Testis (tissue), 3 donors: ENCODE measurements around the gene ZNF177. TPM values are rescaled to one million over a fixed set of nuclear protein-coding genes. Genes with fewer than 3 reads are reported as not detected.

ENCODE experiments used
- DNase-seq: peaks from one replicate; pipeline ENCODE4 v3.0.0-alpha.2; 2019
- H3K27ac ChIP-seq, 2 donors: fragments of 200-600 bp; sonication (generic); one replicate each; pipeline ENCODE4 v1.5.1; 2019
- H3K27me3 ChIP-seq: fragments of 200-600 bp; sonication (generic); one replicate; pipeline ENCODE4 v1.5.1; 2019
- H3K36me3 ChIP-seq: fragments of 200-600 bp; sonication (generic); one replicate; pipeline ENCODE4 v1.5.1; 2017; ENCODE audit warnings: low read depth; ENCODE audit errors: missing control alignments
- H3K4me1 ChIP-seq: fragments of 200-600 bp; sonication (generic); one replicate; pipeline ENCODE4 v1.5.1; 2019
- H3K4me3 ChIP-seq, 2 donors: fragments of 200-600 bp; sonication (generic); one replicate each; pipeline ENCODE4 v1.5.1; 2017 to 2019
- H3K9me3 ChIP-seq: fragments of 200-600 bp; sonication (generic); one replicate; pipeline ENCODE4 v1.5.1; 2017
- POLR2A ChIP-seq: fragments of 450-650 bp; IDR thresholded peaks from one replicate; pipeline ENCODE4 v1.6.1; 2017; ENCODE audit warnings: antibody characterized with exemption, mild to moderate bottlenecking, moderate library complexity
- WGBS, 2 donors: methylation state at CpG; one replicate each; pipeline ENCODE4 v1.1.5; 2018; 5-methylcytosine and 5-hydroxymethylcytosine counted together
- intact Hi-C: fragments of 100-400 bp; cut with DNase I; formaldehyde crosslinking; loops from one replicate; pipeline ENCODE4 v1.15.1; 2023; ENCODE audit warnings: low total_unique reads
- polyA plus RNA-seq: library from polyadenylated mRNA; stranded (reverse); fragments of 350-450 nt; fragmentation: Illumina TruSeq; extraction: RNeasy Lipid Tissue Mini Kit (QIAGEN cat#74804); gene quantifications from one replicate; pipeline ENCODE4 v1.2.3, GENCODE V29; 2014; ENCODE audit warnings: low read depth, low replicate concordance; ENCODE audit not compliant: insufficient read depth
- total RNA-seq, 2 donors: library from RNA; depleted of rRNA; stranded (reverse); fragments of >200 nt; gene quantifications; one replicate each; pipeline ENCODE4 v1.2.3, GENCODE V29; 2016
- TF ChIP-seq, protein P1 (sequence below), 3 experiments: fragments of 450-650 bp in 2 of 3; fragments of 200-600 bp in 1 of 3; sonication (generic) in 1 of 3; IDR thresholded peaks; one replicate each; pipeline ENCODE4 v1.5.1; 2016 to 2019; ENCODE audit warnings: antibody characterized with exemption in 3 of 3, mild to moderate bottlenecking in 2 of 3, moderate library complexity in 1 of 3

Gene ZNF177
- total and polyA plus RNA-seq, 3 donors from 2014 or later, result 11.9 to 20.7 (median 16.5) TPM

DNA sequence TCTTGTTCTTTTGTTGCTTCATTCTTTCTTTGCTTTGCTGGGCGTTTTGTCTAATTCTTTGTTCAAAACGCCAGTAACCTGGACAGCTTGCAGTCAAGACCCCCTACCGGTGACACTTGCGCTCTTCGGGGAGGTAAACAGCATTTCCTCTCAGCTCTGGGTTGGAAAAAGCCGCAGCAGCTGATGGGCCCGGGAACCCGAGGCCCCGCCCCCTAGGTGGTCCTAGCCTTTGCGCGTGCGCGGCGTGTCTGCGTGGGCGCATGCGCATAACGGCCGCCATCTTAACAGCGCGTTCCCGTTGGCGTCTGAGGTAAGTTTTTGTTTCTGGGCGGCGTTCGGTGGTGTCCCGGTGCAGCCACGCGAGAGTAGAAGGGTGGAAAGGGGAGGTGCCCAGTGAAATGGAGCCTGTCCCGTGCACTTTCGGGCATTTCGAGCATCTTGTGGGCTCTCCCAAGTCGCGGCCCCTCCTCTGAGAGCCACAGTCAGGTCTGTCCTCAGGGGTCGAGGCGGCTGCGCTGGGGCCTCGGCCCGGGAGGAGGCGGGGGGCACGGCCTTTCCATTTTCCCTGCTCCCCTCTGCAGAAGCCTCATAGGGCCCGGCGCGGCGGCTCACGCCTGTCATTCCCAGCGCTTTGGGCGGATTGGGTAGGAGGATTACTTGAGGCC lies 38.8 kb upstream of the ZNF177 start, which contains the start of gene ZNF559:
TSS of gene ZNF559 (plus strand) at position 261 of the 665 bp plus-strand sequence. CDS start 14,371 bp downstream, outside the sequence.
- Histone ChIP-seq H3K36me3 (no peaks in the 10 kb centered on the region), H3K4me1 (peaks cover 14% of the 10 kb centered on the region), H3K9me3 (no peaks in the 10 kb centered on the region), H3K27me3 (no peaks in the 10 kb centered on the region), H3K4me3 (peak within 1 kb of the TSS; percentile 70 to 84), H3K27ac (peak within 1 kb of the TSS; percentile 88 to 89)
- intact Hi-C loops, result no loop called here
- WGBS, 2 donors, result 0% methylated on average over 33 to 48 of the region's 48 CpGs
- no peak for TF ChIP-seq POLR2A
- TF ChIP-seq, protein P1, sequence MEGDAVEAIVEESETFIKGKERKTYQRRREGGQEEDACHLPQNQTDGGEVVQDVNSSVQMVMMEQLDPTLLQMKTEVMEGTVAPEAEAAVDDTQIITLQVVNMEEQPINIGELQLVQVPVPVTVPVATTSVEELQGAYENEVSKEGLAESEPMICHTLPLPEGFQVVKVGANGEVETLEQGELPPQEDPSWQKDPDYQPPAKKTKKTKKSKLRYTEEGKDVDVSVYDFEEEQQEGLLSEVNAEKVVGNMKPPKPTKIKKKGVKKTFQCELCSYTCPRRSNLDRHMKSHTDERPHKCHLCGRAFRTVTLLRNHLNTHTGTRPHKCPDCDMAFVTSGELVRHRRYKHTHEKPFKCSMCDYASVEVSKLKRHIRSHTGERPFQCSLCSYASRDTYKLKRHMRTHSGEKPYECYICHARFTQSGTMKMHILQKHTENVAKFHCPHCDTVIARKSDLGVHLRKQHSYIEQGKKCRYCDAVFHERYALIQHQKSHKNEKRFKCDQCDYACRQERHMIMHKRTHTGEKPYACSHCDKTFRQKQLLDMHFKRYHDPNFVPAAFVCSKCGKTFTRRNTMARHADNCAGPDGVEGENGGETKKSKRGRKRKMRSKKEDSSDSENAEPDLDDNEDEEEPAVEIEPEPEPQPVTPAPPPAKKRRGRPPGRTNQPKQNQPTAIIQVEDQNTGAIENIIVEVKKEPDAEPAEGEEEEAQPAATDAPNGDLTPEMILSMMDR (IDR thresholded peaks at IDR 0.05), result no peak
- DNase-seq, result peak; percentile 95

DNA sequence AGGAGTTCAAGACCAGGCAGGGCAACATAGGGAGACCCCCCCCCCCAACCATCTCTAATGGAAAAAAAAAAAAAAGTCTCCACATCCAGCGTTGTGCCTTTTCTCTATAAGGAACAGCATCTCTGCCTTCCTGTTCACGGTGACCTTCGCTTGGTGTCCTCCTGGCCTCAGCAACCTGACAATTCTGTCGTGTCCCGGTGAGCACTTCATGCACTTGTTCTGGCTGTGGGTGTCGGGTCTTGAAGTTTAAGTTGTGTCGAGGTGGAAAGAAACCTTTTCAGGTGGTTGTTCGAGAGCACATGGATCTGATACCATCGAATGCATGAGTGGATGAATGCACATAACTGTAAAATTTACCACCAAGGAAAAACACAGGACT lies 38.2 kb upstream of the ZNF177 start:
- no peak for DNase-seq
- Histone ChIP-seq H3K4me1 (peaks cover 14% of the 10 kb centered on the region), H3K27me3 (no peaks in the 10 kb centered on the region), H3K27ac (peak overlapping the region; percentile 88 to 89), H3K4me3 (peak overlapping the region; percentile 70 to 84), H3K9me3 (no peaks in the 10 kb centered on the region), H3K36me3 (no peaks in the 10 kb centered on the region)
- 30 to 31% methylated on average over 9 of the region's 9 CpGs for WGBS, 2 donors
- intact Hi-C loops, result no loop called here
- no peak for TF ChIP-seq POLR2A
- TF ChIP-seq, protein P1 (IDR thresholded peaks at IDR 0.05), result no peak

GRCh38 chr19:9329999-9330398 lies 32.8 kb upstream of the ZNF177 start:
- Histone ChIP-seq H3K27ac (no peak overlapping the region), H3K9me3 (no peaks in the 10 kb centered on the region), H3K27me3 (no peaks in the 10 kb centered on the region), H3K36me3 (no peaks in the 10 kb centered on the region), H3K4me3 (no peak overlapping the region), H3K4me1 (peaks cover 3% of the 10 kb centered on the region)
- intact Hi-C loops, result no loop called here
- TF ChIP-seq, protein P1 (IDR thresholded peaks at IDR 0.05), result no peak
- no peak for TF ChIP-seq POLR2A
- no peak for DNase-seq

GRCh38 chr19:9342610-9343304 lies 20.1 kb upstream of the ZNF177 start:
- intact Hi-C loops, result no loop called here
- TF ChIP-seq POLR2A, result no peak
- TF ChIP-seq, protein P1 (IDR thresholded peaks at IDR 0.05), result no peak
- no peak overlapping the region for H3K27ac ChIP-seq
- WGBS, 2 donors, result 97 to 99% methylated on average over 6 of the region's 6 CpGs
- no peaks in the 10 kb centered on the region for H3K9me3 ChIP-seq
- DNase-seq, result no peak
- no peaks in the 10 kb centered on the region for H3K4me1 ChIP-seq
- H3K27me3 ChIP-seq, result no peaks in the 10 kb centered on the region
- H3K36me3 ChIP-seq, result no peaks in the 10 kb centered on the region
- no peak overlapping the region for H3K4me3 ChIP-seq
